ENCODE measurements around the gene ADAMTS15. TPM values are rescaled to one million over a fixed set of nuclear protein-coding genes. Genes with fewer than 3 reads are reported as not detected.

ADAMTS15 gene
- total and polyA plus RNA-seq, 2 donors (not counting 1 experiment from before 2014, with no cell fraction given): not detected

- peaks cover 50% of the 10 kb centered on the region for H3K27me3 Mint-ChIP-seq
- ChIA-PET POLR2A (no interaction called here), CTCF (interaction anchor here (0.9 kb wide), 1 partner anchor 192 kb away, joined by 3 read pairs; no protein-coding TSS in a partner anchor)
- Histone ChIP-seq H3K27me3 (replicated peaks in 1 of 4; ENCODE audit: control extremely low read depth in 1 of 4, control insufficient read depth in 3 of 4, insufficient read depth in 4 of 4, low read length in 3 of 4) (peaks cover 0 to 34% (median 5%) of the 10 kb centered on the region in 4 experiments), H3K9me3 (ENCODE audit: control extremely low read depth in 1 of 3, control insufficient read depth in 2 of 3, insufficient read depth in 1 of 3, low read length in 2 of 3) (peaks cover 0 to 3% (median 0%) of the 10 kb centered on the region in 3 donors), H3K27ac (ENCODE audit: low read length in 2 of 2) (no peak overlapping the region), H3K79me2 (ENCODE audit: control insufficient read depth, insufficient read depth, low read length) (no peaks in the 10 kb centered on the region), H3K36me3 (replicated peaks in 1 of 2; ENCODE audit: control extremely low read depth in 1 of 2, control insufficient read depth in 1 of 2, extremely low read depth in 1 of 2, insufficient read depth in 2 of 2, low read length in 1 of 2) (no peaks in the 10 kb centered on the region), H3K4me1 (ENCODE audit: control insufficient read depth in 2 of 2, insufficient read depth in 2 of 2, low read length in 2 of 2) (peaks cover 6 to 10% of the 10 kb centered on the region in 2 donors), H2AFZ (ENCODE audit: insufficient read depth, low read depth, low read length, poor library complexity, severe bottlenecking) (no peak overlapping the region), H4K20me1 (ENCODE audit: control insufficient read depth, insufficient read depth, low read length, poor library complexity, severe bottlenecking) (no peaks in the 10 kb centered on the region), H3K4me3 (ENCODE audit: control extremely low read depth in 1 of 5, extremely low read depth in 1 of 5, insufficient read depth in 1 of 5, low read depth in 2 of 5, low read length in 4 of 5) (no peak overlapping the region), H3K9ac (ENCODE audit: low read length) (no peak overlapping the region), H3K4me2 (replicated peaks; ENCODE audit: low read depth, low read length, poor library complexity, severe bottlenecking) (no peak overlapping the region)
- TF ChIP-seq EZH2 (IDR thresholded peaks at IDR 0.05; ENCODE audit: borderline replicate concordance, insufficient read depth, low read depth, low read length, poor library complexity, severe bottlenecking) (no peak), CTCF (IDR thresholded peaks at IDR 0.05) (no peak)
- no peak for DNase-seq
- 96% methylated on average over 4 of the region's 5 CpGs for WGBS (ENCODE audit: insufficient coverage)
- H3K27ac Mint-ChIP-seq: no peak overlapping the region
- no peak for ATAC-seq (ENCODE audit: low read depth)
- intact Hi-C loops (cut with micrococcal nuclease): no loop called here
- peaks cover 10% of the 10 kb centered on the region for H3K4me1 Mint-ChIP-seq
- H3K4me3 Mint-ChIP-seq: no peak overlapping the region
- no peaks in the 10 kb centered on the region for H3K9me3 Mint-ChIP-seq (ENCODE audit: insufficient read depth)
Observed at GRCh38 chr11:130404727-130405126, 43.7 kb upstream of the ADAMTS15 start.

DNA sequence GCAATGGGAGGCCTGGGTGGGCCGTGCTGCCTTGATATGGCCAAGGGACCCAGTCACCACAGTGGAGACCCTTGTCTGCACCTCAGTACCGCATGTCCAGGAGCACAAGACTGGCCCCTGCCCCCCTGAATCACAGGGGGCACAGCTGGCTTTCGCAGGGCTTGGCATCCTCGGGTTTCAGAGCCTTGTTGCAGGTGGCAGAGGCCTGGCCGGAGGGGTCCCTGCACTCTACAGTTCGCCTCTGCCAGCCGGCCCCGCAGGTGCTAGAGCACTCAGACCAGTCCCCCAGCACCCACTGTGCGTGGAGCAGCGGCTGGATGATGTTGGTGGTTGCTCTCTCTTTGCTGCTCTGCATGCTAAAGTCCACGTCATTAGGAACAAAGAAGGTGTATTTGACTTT, 43.0 kb upstream of the ADAMTS15 start:
- POLR2A ChIA-PET: no interaction called here
- Histone ChIP-seq H3K9me3 (ENCODE audit: control extremely low read depth in 1 of 3, control insufficient read depth in 2 of 3, insufficient read depth in 1 of 3, low read length in 2 of 3) (peaks cover 0 to 3% (median 0%) of the 10 kb centered on the region in 3 donors), H3K36me3 (replicated peaks in 1 of 2; ENCODE audit: control extremely low read depth in 1 of 2, control insufficient read depth in 1 of 2, extremely low read depth in 1 of 2, insufficient read depth in 2 of 2, low read length in 1 of 2) (no peaks in the 10 kb centered on the region), H2AFZ (ENCODE audit: insufficient read depth, low read depth, low read length, poor library complexity, severe bottlenecking) (no peak overlapping the region), H3K27ac (ENCODE audit: low read length in 2 of 2) (no peak overlapping the region), H3K4me2 (replicated peaks; ENCODE audit: low read depth, low read length, poor library complexity, severe bottlenecking) (no peak overlapping the region), H4K20me1 (ENCODE audit: control insufficient read depth, insufficient read depth, low read length, poor library complexity, severe bottlenecking) (no peaks in the 10 kb centered on the region), H3K9ac (ENCODE audit: low read length) (no peak overlapping the region), H3K4me1 (ENCODE audit: control insufficient read depth in 2 of 2, insufficient read depth in 2 of 2, low read length in 2 of 2) (peaks cover 6 to 10% of the 10 kb centered on the region in 2 donors), H3K4me3 (ENCODE audit: control extremely low read depth in 1 of 5, extremely low read depth in 1 of 5, insufficient read depth in 1 of 5, low read depth in 2 of 5, low read length in 4 of 5) (no peak overlapping the region), H3K27me3 (replicated peaks in 1 of 4; ENCODE audit: control extremely low read depth in 1 of 4, control insufficient read depth in 3 of 4, insufficient read depth in 4 of 4, low read length in 3 of 4) (peaks cover 0 to 35% (median 5%) of the 10 kb centered on the region in 4 experiments), H3K79me2 (ENCODE audit: control insufficient read depth, insufficient read depth, low read length) (no peaks in the 10 kb centered on the region)
- peaks cover 50% of the 10 kb centered on the region for H3K27me3 Mint-ChIP-seq
- no peak for DNase-seq
- H3K4me1 Mint-ChIP-seq: peaks cover 9% of the 10 kb centered on the region
- WGBS (ENCODE audit: insufficient coverage): 79% methylated on average over 6 of the region's 11 CpGs
- intact Hi-C loops (cut with micrococcal nuclease): no loop called here
- CTCF ChIA-PET: no interaction called here
- no peak overlapping the region for H3K27ac Mint-ChIP-seq
- no peak overlapping the region for H3K4me3 Mint-ChIP-seq
- no peak for TF ChIP-seq CTCF (IDR thresholded peaks at IDR 0.05)
- TF ChIP-seq EZH2 (IDR thresholded peaks at IDR 0.05; ENCODE audit: borderline replicate concordance, insufficient read depth, low read depth, low read length, poor library complexity, severe bottlenecking): no peak
- H3K9me3 Mint-ChIP-seq (ENCODE audit: insufficient read depth): no peaks in the 10 kb centered on the region
- no peak for ATAC-seq (ENCODE audit: low read depth)

Measured in B cell (primary cell).